HEK293 (cell line): ENCODE measurements around the gene GUCY1A2.

Experiments
- CTCF ChIA-PET: fragments of 350-600 bp; formaldehyde crosslinking; extraction: SDS; loops from one replicate; lab custom pipeline; 2021; ENCODE audit warnings: antibody characterized with exemption; lab: Yijun Ruan, JAX
- POLR2A ChIA-PET: fragments of 300-600 bp; formaldehyde crosslinking; extraction: SDS; loops from one replicate; lab custom pipeline; 2020; ENCODE audit warnings: antibody characterized with exemption, inconsistent platforms; lab: Yijun Ruan, JAX
- H3K27ac ChIP-seq: fragments of 200-500 bp; sonication (Bioruptor generic); 2 replicates; pipeline ENCODE4 v1.5.1; 2014; ENCODE audit warnings: low read depth, low read length, control low read depth, inconsistent platforms; ENCODE audit errors: extremely low read depth
- H3K36me3 ChIP-seq, 2 experiments: fragments of 200-500 bp in 1 of 2; sonication (Bioruptor generic) in 1 of 2; 1 replicate in 1 of 2; 2 replicates in 1 of 2; pipeline ENCODE4 v1.5.1; 2014 to 2017; ENCODE audit warnings: inconsistent platforms in 2 of 2, low read length in 2 of 2; ENCODE audit not compliant: control insufficient read depth in 2 of 2, insufficient read depth in 1 of 2
- H3K4me1 ChIP-seq: fragments of 200-500 bp; sonication (Bioruptor generic); 2 replicates; pipeline ENCODE4 v1.5.1; 2014; ENCODE audit warnings: mild to moderate bottlenecking, low read length, inconsistent platforms; ENCODE audit not compliant: control insufficient read depth, insufficient read depth
- H3K4me3 ChIP-seq: 2 replicates; pipeline ENCODE4 v1.5.1; 2011; ENCODE audit warnings: low read depth, mild to moderate bottlenecking, control low read depth, low read length, moderate library complexity
- H3K9me3 ChIP-seq: fragments of 200-500 bp; sonication (Bioruptor generic); 2 replicates; pipeline ENCODE4 v1.5.1; 2014; ENCODE audit warnings: low read depth, low read length, inconsistent platforms; ENCODE audit not compliant: control insufficient read depth, insufficient read depth
- KLF16 ChIP-seq: fragments of 450-650 bp; formaldehyde crosslinking; IDR thresholded peaks from 2 replicates; pipeline ENCODE4 v1.5.1; 2017; ENCODE audit warnings: missing biosample characterization, missing genetic modification characterization
- MZF1 ChIP-seq: fragments of 450-650 bp; formaldehyde crosslinking; IDR thresholded peaks from 2 replicates; pipeline ENCODE4 v1.5.1; 2017; ENCODE audit warnings: missing biosample characterization, missing genetic modification characterization, borderline replicate concordance
- SETDB1 ChIP-seq: IDR thresholded peaks from one replicate; pipeline ENCODE4 v1.6.1; 2017; ENCODE audit warnings: mild to moderate bottlenecking, low read length, moderate library complexity, mixed read lengths; ENCODE audit not compliant: insufficient read length
- ZNF121 ChIP-seq: fragments of 450-650 bp; formaldehyde crosslinking; IDR thresholded peaks from 2 replicates; pipeline ENCODE4 v1.5.1; 2016; ENCODE audit warnings: missing biosample characterization, missing genetic modification characterization
- ZNF169 ChIP-seq: fragments of 450-650 bp; formaldehyde crosslinking; IDR thresholded peaks from 2 replicates; pipeline ENCODE4 v1.5.1; 2016; ENCODE audit warnings: missing biosample characterization, missing genetic modification characterization
- ZNF214 ChIP-seq: fragments of 450-650 bp; formaldehyde crosslinking; IDR thresholded peaks from 2 replicates; pipeline ENCODE4 v1.5.1; 2017; ENCODE audit warnings: missing biosample characterization, mild to moderate bottlenecking, missing genetic modification characterization, borderline replicate concordance
- ZNF26 ChIP-seq: fragments of 450-650 bp; formaldehyde crosslinking; IDR thresholded peaks from 2 replicates; pipeline ENCODE4 v1.5.1; 2016; ENCODE audit warnings: missing biosample characterization, missing genetic modification characterization
- ZNF311 ChIP-seq: fragments of 450-650 bp; formaldehyde crosslinking; IDR thresholded peaks from 2 replicates; pipeline ENCODE4 v1.5.1; 2017; ENCODE audit warnings: missing biosample characterization, missing genetic modification characterization, borderline replicate concordance
- ZNF391 ChIP-seq: fragments of 450-650 bp; formaldehyde crosslinking; IDR thresholded peaks from 2 replicates; pipeline ENCODE4 v1.5.1; 2016; ENCODE audit warnings: low read depth, missing biosample characterization, missing genetic modification characterization, borderline replicate concordance
- ZNF404 ChIP-seq: fragments of 450-650 bp; formaldehyde crosslinking; IDR thresholded peaks from 2 replicates; pipeline ENCODE4 v1.5.1; 2017; ENCODE audit warnings: missing biosample characterization, missing genetic modification characterization
- ZNF416 ChIP-seq: fragments of 450-650 bp; formaldehyde crosslinking; IDR thresholded peaks from 2 replicates; pipeline ENCODE4 v1.5.1; 2016; ENCODE audit warnings: missing biosample characterization, missing genetic modification characterization
- ZNF514 ChIP-seq: fragments of 450-650 bp; formaldehyde crosslinking; IDR thresholded peaks from 2 replicates; pipeline ENCODE4 v1.5.1; 2016; ENCODE audit warnings: missing biosample characterization, missing genetic modification characterization
- ZNF654 ChIP-seq: fragments of 450-650 bp; formaldehyde crosslinking; IDR thresholded peaks from 2 replicates; pipeline ENCODE4 v1.5.1; 2016; ENCODE audit warnings: low read depth, missing biosample characterization, missing genetic modification characterization
- ZNF660 ChIP-seq: fragments of 450-650 bp; IDR thresholded peaks from 2 replicates; pipeline ENCODE4 v1.5.1; 2018; ENCODE audit warnings: missing biosample characterization, mild to moderate bottlenecking, missing genetic modification characterization
- ZNF785 ChIP-seq: fragments of 450-650 bp; formaldehyde crosslinking; IDR thresholded peaks from 2 replicates; pipeline ENCODE4 v1.5.1; 2016; ENCODE audit warnings: missing biosample characterization, missing genetic modification characterization
- ZNF792 ChIP-seq: fragments of 450-650 bp; formaldehyde crosslinking; IDR thresholded peaks from 2 replicates; pipeline ENCODE4 v1.5.1; 2016; ENCODE audit warnings: missing biosample characterization, missing genetic modification characterization
- ZNF837 ChIP-seq: fragments of 450-650 bp; formaldehyde crosslinking; IDR thresholded peaks from 2 replicates; pipeline ENCODE4 v1.5.1; 2016; ENCODE audit warnings: missing biosample characterization, missing genetic modification characterization
- TF ChIP-seq, protein P1 (sequence below): fragments of 450-650 bp; formaldehyde crosslinking; IDR thresholded peaks from 2 replicates; pipeline ENCODE4 v1.5.1; 2016; ENCODE audit warnings: missing biosample characterization, missing genetic modification characterization
- TF ChIP-seq, protein P2 (sequence below): fragments of 450-650 bp; formaldehyde crosslinking; IDR thresholded peaks from 2 replicates; pipeline ENCODE4; 2016; ENCODE audit warnings: missing biosample characterization, missing genetic modification characterization

GUCY1A2 gene

DNA sequence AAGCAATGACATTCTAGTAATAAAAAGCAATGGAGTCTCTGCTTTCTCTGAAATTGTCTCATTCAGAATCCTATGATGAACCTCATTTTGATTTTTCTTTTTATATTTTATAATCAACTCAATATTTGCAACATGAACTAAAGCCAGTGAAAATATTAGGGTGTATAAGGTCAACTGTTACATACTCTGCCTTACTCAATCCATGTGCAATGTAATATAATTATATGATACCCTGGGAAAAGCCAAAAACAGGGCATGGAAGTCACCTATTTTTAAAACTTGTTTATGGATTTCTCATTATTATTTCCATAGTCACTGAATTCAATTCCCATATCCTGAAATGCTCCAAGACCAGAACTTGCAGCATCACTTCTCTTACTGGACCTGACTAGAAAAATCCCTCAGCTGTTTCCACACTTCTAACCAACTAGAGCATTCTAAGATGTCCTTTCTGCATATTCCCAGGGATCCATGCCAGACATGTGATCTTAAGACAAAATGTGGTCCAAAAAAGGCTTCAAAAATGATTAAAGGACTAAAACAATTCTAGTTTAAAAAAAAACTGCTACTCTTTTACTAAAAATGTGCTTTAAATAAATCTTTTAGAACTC is 97.3 kb downstream of the GUCY1A2 start:
- no peak for TF ChIP-seq ZNF514 (tag by site-specific recombination)
- no peak for TF ChIP-seq ZNF837 (tag by site-specific recombination)
- TF ChIP-seq ZNF391, result no peak
- no peak for TF ChIP-seq MZF1
- TF ChIP-seq SETDB1, result no peak
- TF ChIP-seq ZNF26 (tag by site-specific recombination), result no peak
- no peak for TF ChIP-seq ZNF660
- no peak for TF ChIP-seq ZNF654 (tag by site-specific recombination)
- no peak for TF ChIP-seq ZNF169 (tag by site-specific recombination)
- TF ChIP-seq, protein P1, sequence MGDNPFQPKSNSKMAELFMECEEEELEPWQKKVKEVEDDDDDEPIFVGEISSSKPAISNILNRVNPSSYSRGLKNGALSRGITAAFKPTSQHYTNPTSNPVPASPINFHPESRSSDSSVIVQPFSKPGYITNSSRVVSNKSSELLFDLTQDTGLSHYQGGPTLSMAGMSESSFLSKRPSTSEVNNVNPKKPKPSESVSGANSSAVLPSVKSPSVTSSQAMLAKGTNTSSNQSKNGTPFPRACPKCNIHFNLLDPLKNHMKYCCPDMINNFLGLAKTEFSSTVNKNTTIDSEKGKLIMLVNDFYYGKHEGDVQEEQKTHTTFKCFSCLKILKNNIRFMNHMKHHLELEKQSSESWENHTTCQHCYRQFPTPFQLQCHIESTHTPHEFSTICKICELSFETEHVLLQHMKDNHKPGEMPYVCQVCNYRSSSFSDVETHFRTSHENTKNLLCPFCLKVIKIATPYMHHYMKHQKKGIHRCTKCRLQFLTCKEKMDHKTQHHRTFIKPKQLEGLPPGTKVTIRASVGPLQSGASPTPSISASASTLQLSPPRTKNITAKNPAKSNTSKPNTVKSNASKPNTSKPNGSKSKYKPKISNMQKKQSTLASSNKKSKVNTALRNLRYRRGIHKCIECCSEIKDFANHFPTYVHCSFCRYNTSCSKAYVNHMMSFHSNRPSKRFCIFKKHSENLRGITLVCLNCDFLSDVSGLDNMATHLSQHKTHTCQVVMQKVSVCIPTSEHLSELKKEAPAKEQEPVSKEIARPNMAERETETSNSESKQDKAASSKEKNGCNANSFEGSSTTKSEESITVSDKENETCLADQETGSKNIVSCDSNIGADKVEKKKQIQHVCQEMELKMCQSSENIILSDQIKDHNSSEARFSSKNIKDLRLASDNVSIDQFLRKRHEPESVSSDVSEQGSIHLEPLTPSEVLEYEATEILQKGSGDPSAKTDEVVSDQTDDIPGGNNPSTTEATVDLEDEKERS (tag by site-specific recombination), result no peak
- TF ChIP-seq, protein P2, sequence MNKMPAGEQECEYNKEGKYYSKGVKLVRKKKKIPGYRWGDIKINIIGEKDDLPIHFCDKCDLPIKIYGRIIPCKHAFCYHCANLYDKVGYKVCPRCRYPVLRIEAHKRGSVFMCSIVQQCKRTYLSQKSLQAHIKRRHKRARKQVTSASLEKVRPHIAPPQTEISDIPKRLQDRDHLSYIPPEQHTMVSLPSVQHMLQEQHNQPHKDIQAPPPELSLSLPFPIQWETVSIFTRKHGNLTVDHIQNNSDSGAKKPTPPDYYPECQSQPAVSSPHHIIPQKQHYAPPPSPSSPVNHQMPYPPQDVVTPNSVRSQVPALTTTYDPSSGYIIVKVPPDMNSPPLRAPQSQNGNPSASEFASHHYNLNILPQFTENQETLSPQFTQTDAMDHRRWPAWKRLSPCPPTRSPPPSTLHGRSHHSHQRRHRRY (tag by site-specific recombination), result no peak
- TF ChIP-seq KLF16 (tag by site-specific recombination), result no peak
- TF ChIP-seq ZNF785 (tag by site-specific recombination), result no peak
- TF ChIP-seq ZNF416, result no peak
- no peak for TF ChIP-seq ZNF214 (tag by site-specific recombination)
- TF ChIP-seq ZNF792 (tag by site-specific recombination), result no peak
- no peak for TF ChIP-seq ZNF404 (tag by site-specific recombination)
- no peaks in the 10 kb centered on the region for H3K9me3 ChIP-seq
- ChIA-PET CTCF (interaction anchor here (0.6 to 1.0 kb wide), 2 partner anchors 199 to 497 kb away, joined by 3 read pairs; no protein-coding TSS in a partner anchor), POLR2A (no interaction called here)
- no peaks in the 10 kb centered on the region for H3K36me3 ChIP-seq
- H3K4me3 ChIP-seq, result no peak overlapping the region
- H3K27ac ChIP-seq, result no peak overlapping the region
- H3K4me1 ChIP-seq, result no peaks in the 10 kb centered on the region; the same call in 1 of the 2 replicates

DNA sequence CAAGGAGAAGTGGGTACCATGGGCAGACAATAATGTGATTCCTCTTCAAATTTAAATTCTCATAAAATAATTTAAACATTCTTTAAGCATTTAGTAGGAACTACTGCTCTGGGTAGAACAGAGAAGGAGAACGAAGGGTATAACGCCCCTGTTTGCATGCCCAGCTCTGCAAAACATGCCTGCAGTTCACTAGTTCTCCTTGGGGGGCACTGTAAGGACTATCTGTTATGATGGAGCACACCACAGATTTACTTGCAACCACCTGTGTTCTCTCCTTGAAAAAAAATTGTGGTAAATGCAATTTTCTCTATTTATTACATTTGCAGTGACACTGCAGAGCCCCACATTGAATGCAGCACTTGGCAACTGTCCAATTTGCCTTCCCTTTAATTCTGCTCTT is 100.3 kb downstream of the GUCY1A2 start:
- ChIA-PET POLR2A (no interaction called here), CTCF (interaction anchor here (0.7 kb wide), 1 partner anchor 249 kb away, joined by 3 read pairs; no protein-coding TSS in a partner anchor)
- Histone ChIP-seq H3K36me3 (no peaks in the 10 kb centered on the region), H3K27ac (no peak overlapping the region), H3K4me3 (no peak overlapping the region), H3K4me1 (no peaks in the 10 kb centered on the region; the same call in 1 of the 2 replicates), H3K9me3 (no peaks in the 10 kb centered on the region)
- TF ChIP-seq ZNF792 (tag by site-specific recombination) (no peak), ZNF311 (tag by site-specific recombination) (no peak), ZNF121 (no peak)
